Stimulated activated CD4-positive, alpha-beta T cell treated with anti-CD3 and anti-CD28 coated beads, Interleukin-2, amount 100 ng/mL, for 48 hours (primary cell): ENCODE results near the gene WDR27.
"Not testable (repeated sequence)": the region's sequence is repeated elsewhere in the genome, so short reads cannot be mapped to it uniquely, and the experiment has no call there.

Experiments used
- DNase-seq, 2 donors: peaks; one replicate each; pipeline ENCODE4 v3.0.0-alpha.2; 2020

Gene WDR27

GRCh38 chr6:169638915-169639314 lies 62.9 kb downstream of the WDR27 start:
- no peak for DNase-seq

GRCh38 chr6:169638388-169638787 lies 63.4 kb downstream of the WDR27 start:
- DNase-seq = no peak

- DNase-seq = no peak
These were observed 66.5 kb downstream of the WDR27 start for GRCh38 chr6:169635345-169635744.

GRCh38 chr6:169632841-169633240 lies 69.0 kb downstream of the WDR27 start:
- DNase-seq = no peak

DNA sequence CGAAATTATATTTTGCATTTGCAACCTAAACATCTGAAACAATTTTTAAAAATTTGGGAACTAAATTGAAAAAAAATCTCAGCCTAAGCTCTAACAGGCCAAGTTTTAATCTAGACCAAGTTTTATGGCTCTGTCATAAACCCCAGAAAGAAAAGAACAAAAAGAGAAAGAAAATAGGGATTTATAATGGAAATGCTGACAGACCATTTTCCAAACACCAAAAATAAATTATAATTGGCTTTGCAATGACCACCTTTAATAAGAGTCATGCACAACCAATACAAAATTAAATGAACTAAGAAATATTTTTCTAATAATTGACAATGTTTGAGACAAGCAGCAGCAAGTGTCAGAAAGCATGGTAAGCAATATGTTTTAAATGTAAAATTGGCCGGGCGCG lies 72.6 kb downstream of the WDR27 start:
- DNase-seq = no peak

GRCh38 chr6:169627736-169628607 lies 73.9 kb downstream of the WDR27 start:
- no peak for DNase-seq

- no peak for DNase-seq
These were observed 75.2 kb downstream of the WDR27 start for GRCh38 chr6:169626649-169627048.

GRCh38 chr6:169626169-169626568 lies 75.7 kb downstream of the WDR27 start:
- no peak for DNase-seq

DNA sequence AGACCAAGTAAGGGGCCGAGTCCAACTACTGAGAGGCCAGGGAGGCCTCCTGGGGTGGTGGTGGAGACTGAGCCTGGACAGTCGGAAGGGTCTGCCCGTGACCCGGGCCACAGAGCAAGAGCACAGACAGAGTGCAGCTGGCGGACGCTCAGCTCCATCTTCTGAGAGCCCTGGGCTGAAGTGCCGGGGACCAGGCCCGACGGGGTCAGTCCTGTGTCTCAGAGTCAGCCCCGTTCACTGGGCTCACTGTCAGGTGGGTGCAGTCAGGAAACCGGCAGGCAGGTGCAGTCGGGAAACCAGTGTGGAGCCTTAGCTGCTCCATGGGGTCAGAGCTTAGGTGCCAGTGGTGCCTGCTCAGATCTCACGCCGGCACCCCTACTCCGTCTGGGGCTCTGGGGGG lies 76.5 kb downstream of the WDR27 start:
- DNase-seq = no peak

DNA sequence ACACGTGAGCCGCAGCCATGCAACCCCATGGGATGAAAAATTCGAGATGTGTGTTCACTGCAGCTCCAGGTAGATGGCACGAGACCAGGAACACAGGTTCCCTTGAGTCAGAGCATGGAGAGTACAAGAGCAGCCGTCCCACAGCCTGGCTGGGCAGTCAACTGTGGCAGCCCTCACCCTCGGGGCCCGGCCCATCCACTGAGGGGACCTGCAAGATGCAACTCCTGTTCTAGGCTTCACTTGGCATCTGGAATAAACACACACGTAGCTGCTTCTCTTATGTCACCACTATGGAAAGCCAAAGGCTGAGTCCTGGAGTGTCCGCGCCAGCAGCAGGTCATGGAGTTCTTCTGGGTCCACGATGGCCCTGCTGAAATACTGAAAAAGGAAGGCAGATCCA lies 77.0 kb downstream of the WDR27 start:
- no peak for DNase-seq

- no peak for DNase-seq
These were observed 77.9 kb downstream of the WDR27 start for GRCh38 chr6:169623975-169624374.

GRCh38 chr6:169623343-169623742 lies 78.5 kb downstream of the WDR27 start:
- no peak for DNase-seq

- DNase-seq = no peak
These were observed 79.2 kb downstream of the WDR27 start for GRCh38 chr6:169622618-169623017.

DNA sequence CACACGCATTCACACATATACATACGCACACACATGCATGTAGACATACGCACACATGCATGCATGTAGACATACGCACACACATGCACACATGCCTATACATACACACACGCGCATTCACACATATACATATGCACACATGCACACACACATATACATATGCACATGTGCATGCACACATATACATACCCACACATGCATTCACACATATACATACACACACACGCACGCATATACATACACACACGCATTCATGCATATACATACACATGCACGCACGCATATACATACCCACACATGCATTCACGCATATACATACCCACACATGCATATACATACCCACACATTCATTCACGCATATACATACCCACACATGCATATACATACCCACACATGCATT lies 80.5 kb downstream of the WDR27 start:
- DNase-seq = no peak

DNA sequence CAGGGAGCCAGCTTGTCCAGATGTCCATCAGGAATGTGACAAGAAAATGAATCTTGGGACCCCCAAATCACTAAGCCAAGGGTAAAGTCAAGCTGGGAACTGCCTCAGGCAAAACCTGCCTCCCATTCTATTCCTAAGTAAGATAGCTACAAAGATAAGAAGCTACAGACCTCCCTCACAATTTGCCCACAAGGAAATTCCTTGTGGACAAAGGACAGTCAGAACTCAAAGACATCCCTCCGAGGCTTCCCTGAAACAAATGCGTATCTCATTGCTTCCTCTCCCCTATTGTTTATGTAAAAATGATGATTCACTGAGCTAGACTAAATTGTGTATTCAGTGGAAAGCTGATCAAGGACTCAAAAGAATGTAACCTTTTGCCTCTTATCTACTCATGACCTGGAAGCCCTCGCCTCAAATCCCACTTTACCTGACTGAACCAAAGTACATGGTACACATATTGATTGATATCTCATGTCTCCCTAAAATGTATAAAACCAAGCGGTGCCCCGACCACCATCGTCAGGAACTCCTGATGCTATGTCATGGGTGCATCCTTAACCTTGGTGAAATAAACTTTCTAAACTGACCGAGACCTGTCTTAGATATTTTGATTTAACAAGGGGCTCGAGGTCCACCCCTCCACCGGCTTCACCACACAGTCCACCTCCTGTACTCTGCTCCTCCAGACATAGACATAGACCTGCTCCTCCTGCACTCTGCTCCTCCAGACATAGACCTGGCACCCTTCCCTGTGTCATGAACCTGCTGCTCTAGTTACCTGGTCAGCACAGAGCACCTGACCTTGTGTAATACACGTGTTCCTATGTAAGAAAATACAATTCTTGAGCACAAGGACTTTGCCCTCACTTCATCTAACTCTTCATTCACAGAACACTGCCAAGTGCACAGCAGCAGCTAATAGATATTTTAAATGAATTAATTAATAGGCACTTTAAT lies 81.4 kb downstream of the WDR27 start:
- DNase-seq = no peak

- no peak for DNase-seq
These were observed 82.2 kb downstream of the WDR27 start for GRCh38 chr6:169619650-169620049.

GRCh38 chr6:169618526-169619490 lies 83.0 kb downstream of the WDR27 start:
- no peak for DNase-seq

DNA sequence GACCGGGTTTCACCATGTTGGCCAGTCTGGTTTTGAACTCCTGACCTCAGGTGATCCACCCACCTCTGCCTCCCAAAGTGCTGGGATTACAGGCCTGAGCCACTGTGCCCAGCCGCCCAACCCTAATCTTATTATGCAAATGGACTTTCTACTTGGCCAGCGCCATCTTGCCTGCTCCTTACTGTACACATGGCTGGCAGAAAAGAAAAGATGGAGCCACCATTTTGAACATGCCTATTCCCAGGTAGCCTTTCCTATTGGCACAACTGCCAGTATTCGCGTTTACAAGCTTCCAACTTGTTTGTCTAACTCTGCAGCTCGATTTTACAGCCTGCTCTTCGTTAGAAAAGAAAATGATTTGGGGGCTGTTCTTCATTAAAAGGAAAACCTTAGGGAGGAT lies 84.3 kb downstream of the WDR27 start:
- DNase-seq = no peak

DNA sequence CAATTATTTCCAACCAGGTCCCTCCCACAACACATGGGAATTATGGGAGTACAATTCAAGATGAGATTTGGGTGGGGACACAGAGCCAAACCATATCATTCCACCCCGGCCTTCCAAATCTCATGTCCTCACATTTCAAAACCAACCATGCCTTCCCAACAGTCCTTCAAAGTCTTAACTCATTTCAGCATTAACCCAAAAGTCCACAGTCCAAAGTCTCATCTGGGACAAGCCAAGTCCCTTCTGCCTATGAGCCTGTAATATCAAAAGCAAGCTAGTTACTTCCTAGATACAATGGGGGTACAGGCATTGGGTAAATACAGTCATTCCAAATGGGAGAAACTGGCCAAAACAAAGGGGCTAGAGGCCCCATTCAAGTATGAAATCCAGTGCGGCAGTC lies 93.2 kb downstream of the WDR27 start:
- DNase-seq = not testable (repeated sequence)

- DNase-seq = no peak
These were observed 97.8 kb downstream of the WDR27 start for GRCh38 chr6:169604076-169604475.

- DNase-seq = not testable (repeated sequence)
These were observed 100.7 kb downstream of the WDR27 start for GRCh38 chr6:169601129-169601528.

- no peak for DNase-seq
These were observed 109.3 kb downstream of the WDR27 start for GRCh38 chr6:169592558-169592957.

- DNase-seq = no peak
These were observed 110.2 kb downstream of the WDR27 start for GRCh38 chr6:169591616-169592015.
